HFFc6 (cell line): ENCODE results near the gene TMIGD1. TPM values are rescaled to one million over a fixed set of nuclear protein-coding genes. Genes with fewer than 3 reads are reported as not detected.

Source experiments
- DNase-seq: peaks from one replicate; pipeline ENCODE4 v3.0.0-alpha.2; 2018
- H3K27ac Mint-ChIP-seq: 2 replicates; pipeline ENCODE4 v1.8.0; 2020; ENCODE audit warnings: mild to moderate bottlenecking, mixed read lengths
- H3K27me3 Mint-ChIP-seq: 2 replicates; pipeline ENCODE4 v1.8.0; 2021; ENCODE audit warnings: mild to moderate bottlenecking, moderate library complexity, mixed read lengths; ENCODE audit not compliant: insufficient read depth
- H3K36me3 Mint-ChIP-seq: 2 replicates; pipeline ENCODE4 v1.8.0; 2021; ENCODE audit warnings: low read depth, mixed read lengths
- H3K4me1 Mint-ChIP-seq: 2 replicates; pipeline ENCODE4 v1.8.0; 2020; ENCODE audit warnings: low read depth, mixed read lengths
- H3K4me3 Mint-ChIP-seq: 2 replicates; pipeline ENCODE4 v1.8.0; 2020; ENCODE audit warnings: mild to moderate bottlenecking, moderate library complexity, mixed read lengths
- H3K9me3 Mint-ChIP-seq: 2 replicates; pipeline ENCODE4 v1.8.0; 2020; ENCODE audit warnings: mild to moderate bottlenecking, mixed read lengths
- CTCF ChIP-seq: fragments of 200-600 bp; sonication (generic); IDR thresholded peaks from 2 replicates; pipeline ENCODE4 v1.5.0; 2021; ENCODE audit warnings: antibody characterized with exemption, mild to moderate bottlenecking
- total RNA-seq, 6 experiments: library from RNA; stranded (reverse); fragmentation: NEBNext Ultra II Directional; extraction: Animal tissue kit (Norgen Biotek cat#: 25700); gene quantifications; 2 replicates in 1 of 6; 3 replicates in 5 of 6; pipeline ENCODE4 v1.2.3, GENCODE V29; 2021

Gene TMIGD1
- total RNA-seq, 6 experiments from 2014 or later = not detected

GRCh38 chr17:30375661-30376060, 41.8 kb upstream of the TMIGD1 start:
- H3K9me3 Mint-ChIP-seq = no peaks in the 10 kb centered on the region
- no peak for DNase-seq
- no peaks in the 10 kb centered on the region for H3K36me3 Mint-ChIP-seq
- no peak overlapping the region for H3K4me3 Mint-ChIP-seq
- H3K27me3 Mint-ChIP-seq = peaks cover 6% of the 10 kb centered on the region
- H3K27ac Mint-ChIP-seq = no peak overlapping the region
- peaks cover 50% of the 10 kb centered on the region for H3K4me1 Mint-ChIP-seq
- no peak for TF ChIP-seq CTCF

GRCh38 chr17:30372755-30373154, 38.9 kb upstream of the TMIGD1 start:
- peak; percentile 51 for DNase-seq
- Mint-ChIP-seq H3K27me3 (peaks cover 8% of the 10 kb centered on the region), H3K9me3 (no peaks in the 10 kb centered on the region), H3K27ac (no peak overlapping the region), H3K4me1 (peaks cover 44% of the 10 kb centered on the region), H3K36me3 (no peaks in the 10 kb centered on the region), H3K4me3 (no peak overlapping the region)
- peak; percentile 43 for TF ChIP-seq CTCF

GRCh38 chr17:30369995-30370394, 36.1 kb upstream of the TMIGD1 start:
- no peak overlapping the region for H3K4me3 Mint-ChIP-seq
- H3K27ac Mint-ChIP-seq = no peak overlapping the region
- H3K4me1 Mint-ChIP-seq = peaks cover 29% of the 10 kb centered on the region
- H3K27me3 Mint-ChIP-seq = peaks cover 13% of the 10 kb centered on the region
- no peaks in the 10 kb centered on the region for H3K9me3 Mint-ChIP-seq
- TF ChIP-seq CTCF = no peak
- no peaks in the 10 kb centered on the region for H3K36me3 Mint-ChIP-seq
- no peak for DNase-seq

- no peak overlapping the region for H3K27ac Mint-ChIP-seq
- H3K4me1 Mint-ChIP-seq = peaks cover 31% of the 10 kb centered on the region
- H3K9me3 Mint-ChIP-seq = no peaks in the 10 kb centered on the region
- H3K27me3 Mint-ChIP-seq = peaks cover 10% of the 10 kb centered on the region
- no peak overlapping the region for H3K4me3 Mint-ChIP-seq
- H3K36me3 Mint-ChIP-seq = no peaks in the 10 kb centered on the region
- TF ChIP-seq CTCF = no peak
- DNase-seq = no peak
These were observed 35.3 kb upstream of the TMIGD1 start for GRCh38 chr17:30368912-30369720.

GRCh38 chr17:30366536-30366935, 32.7 kb upstream of the TMIGD1 start:
- H3K4me3 Mint-ChIP-seq = no peak overlapping the region
- no peak overlapping the region for H3K27ac Mint-ChIP-seq
- H3K9me3 Mint-ChIP-seq = peaks cover 4% of the 10 kb centered on the region
- H3K4me1 Mint-ChIP-seq = peaks cover 25% of the 10 kb centered on the region
- TF ChIP-seq CTCF = no peak
- no peak for DNase-seq
- H3K27me3 Mint-ChIP-seq = peaks cover 7% of the 10 kb centered on the region; the same call in 1 of the 2 replicates
- no peaks in the 10 kb centered on the region; the same call in 1 of the 2 replicates for H3K36me3 Mint-ChIP-seq
